Measurements from ENCODE around the gene RIPK4. TPM values are rescaled to one million over a fixed set of nuclear protein-coding genes. Genes with fewer than 3 reads are reported as not detected.

The RIPK4 gene
- total RNA-seq, 1 donor from 2014 or later, result 28.9 TPM

DNA sequence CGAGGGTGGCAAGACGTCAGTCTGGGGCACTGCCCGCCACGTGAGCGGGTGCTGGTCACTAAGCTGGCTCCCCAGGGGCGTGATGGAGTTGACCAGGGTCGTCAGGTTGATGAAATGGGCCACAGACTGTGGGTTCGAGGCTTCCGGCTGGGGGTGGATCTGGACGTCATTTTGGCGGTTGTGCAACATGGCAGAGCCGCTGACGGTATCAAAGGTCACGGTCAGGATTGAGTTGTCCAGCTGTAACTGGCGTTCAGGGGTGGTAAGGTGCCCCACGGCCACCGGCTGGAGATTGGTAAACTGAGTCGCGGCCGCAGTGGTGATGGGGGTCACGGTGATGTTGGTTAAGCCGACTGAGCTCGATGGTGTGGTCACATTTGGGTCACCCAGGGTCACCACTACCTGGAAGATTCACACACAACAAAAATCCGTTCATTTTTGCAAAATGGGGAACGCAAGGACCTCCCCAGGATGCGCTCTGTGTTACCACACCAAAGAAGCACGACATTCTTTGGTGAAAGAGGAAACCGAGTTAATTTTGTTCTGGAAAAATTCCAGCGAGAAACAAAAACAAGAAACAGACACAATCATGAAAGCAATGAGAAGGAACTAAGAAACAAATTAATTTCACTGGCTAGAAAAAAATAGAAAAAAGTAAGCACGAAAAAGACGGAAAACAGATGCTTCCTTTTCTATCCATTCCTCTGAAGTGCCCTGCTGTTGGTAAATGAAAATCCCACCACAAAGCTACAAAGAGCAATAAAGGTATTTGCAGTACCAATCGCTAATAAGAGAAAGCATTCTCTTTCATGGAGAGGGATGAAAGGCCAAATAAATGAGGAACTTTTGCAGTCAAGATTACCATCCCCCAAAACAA, 34.7 kb upstream of the RIPK4 start:
- no peak for DNase-seq (ENCODE audit: low spot score, unreplicated experiment)

DNA sequence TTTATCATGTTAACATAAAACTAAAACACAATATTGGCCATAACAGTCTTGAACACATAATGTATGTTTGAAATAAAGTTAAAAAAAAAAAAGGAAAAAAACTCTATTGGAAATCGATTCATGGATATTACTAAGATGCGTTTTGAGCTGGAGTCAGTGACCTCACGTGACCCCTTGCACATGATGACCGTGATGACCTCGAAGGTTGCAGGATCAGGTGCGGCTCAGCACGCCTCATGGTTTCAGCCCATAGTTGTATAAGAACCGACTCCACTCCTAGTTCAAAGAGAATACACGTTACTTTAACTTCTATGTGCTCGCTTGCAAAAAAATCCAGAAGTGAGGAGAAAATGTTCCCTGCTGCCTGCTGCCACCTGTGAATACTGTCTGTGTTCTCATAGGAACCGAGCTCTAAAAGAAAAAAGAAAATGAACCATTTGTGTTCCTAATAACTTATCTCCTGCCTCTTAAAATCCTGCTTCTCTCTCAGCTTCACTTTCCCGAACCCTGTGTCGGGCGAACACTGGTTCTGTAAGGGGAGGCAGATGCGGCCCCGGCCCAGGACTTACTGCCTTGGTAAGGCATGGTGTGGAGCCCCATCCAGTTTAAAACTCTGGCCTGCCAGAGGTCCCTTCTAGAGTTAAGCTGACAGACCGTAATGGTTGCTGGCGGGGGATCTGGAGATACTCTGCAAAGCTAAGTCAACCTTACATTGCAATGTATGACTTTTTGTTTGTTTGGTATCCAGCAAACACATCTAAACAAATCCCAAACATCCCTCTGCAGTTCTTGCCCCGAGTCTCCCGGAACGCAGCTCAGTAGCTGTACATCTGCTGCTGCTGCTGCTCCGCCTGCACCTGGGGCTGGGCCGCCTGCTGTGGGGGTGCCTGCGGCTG, 33.8 kb upstream of the RIPK4 start:
- H3K27ac Mint-ChIP-seq, result no peak overlapping the region
- peaks cover 18% of the 10 kb centered on the region for H3K36me3 Mint-ChIP-seq (ENCODE audit: insufficient read depth)
- H3K4me3 Mint-ChIP-seq (ENCODE audit: low read depth), result no peak overlapping the region
- DNase-seq (ENCODE audit: low spot score, unreplicated experiment), result no peak
- no peaks in the 10 kb centered on the region for H3K9me3 Mint-ChIP-seq (ENCODE audit: low read depth)
- peaks cover 6% of the 10 kb centered on the region for H3K4me1 Mint-ChIP-seq (ENCODE audit: low read depth)
- H3K27me3 Mint-ChIP-seq, result no peaks in the 10 kb centered on the region
- TF ChIP-seq, protein P1, sequence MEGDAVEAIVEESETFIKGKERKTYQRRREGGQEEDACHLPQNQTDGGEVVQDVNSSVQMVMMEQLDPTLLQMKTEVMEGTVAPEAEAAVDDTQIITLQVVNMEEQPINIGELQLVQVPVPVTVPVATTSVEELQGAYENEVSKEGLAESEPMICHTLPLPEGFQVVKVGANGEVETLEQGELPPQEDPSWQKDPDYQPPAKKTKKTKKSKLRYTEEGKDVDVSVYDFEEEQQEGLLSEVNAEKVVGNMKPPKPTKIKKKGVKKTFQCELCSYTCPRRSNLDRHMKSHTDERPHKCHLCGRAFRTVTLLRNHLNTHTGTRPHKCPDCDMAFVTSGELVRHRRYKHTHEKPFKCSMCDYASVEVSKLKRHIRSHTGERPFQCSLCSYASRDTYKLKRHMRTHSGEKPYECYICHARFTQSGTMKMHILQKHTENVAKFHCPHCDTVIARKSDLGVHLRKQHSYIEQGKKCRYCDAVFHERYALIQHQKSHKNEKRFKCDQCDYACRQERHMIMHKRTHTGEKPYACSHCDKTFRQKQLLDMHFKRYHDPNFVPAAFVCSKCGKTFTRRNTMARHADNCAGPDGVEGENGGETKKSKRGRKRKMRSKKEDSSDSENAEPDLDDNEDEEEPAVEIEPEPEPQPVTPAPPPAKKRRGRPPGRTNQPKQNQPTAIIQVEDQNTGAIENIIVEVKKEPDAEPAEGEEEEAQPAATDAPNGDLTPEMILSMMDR (IDR thresholded peaks at IDR 0.05; ENCODE audit: unreplicated experiment), result no peak

More for the DNA sequence above, 34.7 kb upstream of the RIPK4 start:
- Mint-ChIP-seq H3K4me1 (ENCODE audit: low read depth) (peaks cover 6% of the 10 kb centered on the region), H3K27me3 (no peaks in the 10 kb centered on the region), H3K4me3 (ENCODE audit: low read depth) (no peak overlapping the region), H3K27ac (no peak overlapping the region), H3K9me3 (ENCODE audit: low read depth) (no peaks in the 10 kb centered on the region), H3K36me3 (ENCODE audit: insufficient read depth) (peaks cover 18% of the 10 kb centered on the region)
- TF ChIP-seq, protein P1 (IDR thresholded peaks at IDR 0.05; ENCODE audit: unreplicated experiment), result no peak

DNA sequence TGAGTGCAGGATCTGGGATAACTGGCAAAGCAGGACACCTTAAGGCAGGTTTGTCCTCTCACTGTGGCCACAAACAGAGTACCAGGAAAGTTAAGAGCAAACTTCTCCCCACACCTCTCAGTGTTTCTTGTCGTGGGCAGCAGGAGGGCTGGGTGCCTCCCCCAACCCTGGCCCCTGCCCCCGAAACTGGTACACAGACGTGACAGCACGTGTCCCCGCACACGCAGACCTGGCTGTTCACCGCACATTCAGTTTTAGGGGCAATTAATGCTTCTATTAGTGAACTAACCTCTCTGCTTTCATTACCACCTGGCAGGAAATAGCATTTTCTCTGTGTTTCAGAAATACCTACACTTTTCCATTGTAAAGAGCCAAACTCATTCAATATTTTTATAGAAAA, 32.9 kb upstream of the RIPK4 start:
- Mint-ChIP-seq H3K27me3 (no peaks in the 10 kb centered on the region), H3K9me3 (ENCODE audit: low read depth) (no peaks in the 10 kb centered on the region), H3K4me1 (ENCODE audit: low read depth) (peaks cover 6% of the 10 kb centered on the region), H3K36me3 (ENCODE audit: insufficient read depth) (peaks cover 15% of the 10 kb centered on the region), H3K4me3 (ENCODE audit: low read depth) (no peak overlapping the region), H3K27ac (no peak overlapping the region)
- DNase-seq (ENCODE audit: low spot score, unreplicated experiment), result no peak
- TF ChIP-seq, protein P1 (IDR thresholded peaks at IDR 0.05; ENCODE audit: unreplicated experiment), result no peak

DNA sequence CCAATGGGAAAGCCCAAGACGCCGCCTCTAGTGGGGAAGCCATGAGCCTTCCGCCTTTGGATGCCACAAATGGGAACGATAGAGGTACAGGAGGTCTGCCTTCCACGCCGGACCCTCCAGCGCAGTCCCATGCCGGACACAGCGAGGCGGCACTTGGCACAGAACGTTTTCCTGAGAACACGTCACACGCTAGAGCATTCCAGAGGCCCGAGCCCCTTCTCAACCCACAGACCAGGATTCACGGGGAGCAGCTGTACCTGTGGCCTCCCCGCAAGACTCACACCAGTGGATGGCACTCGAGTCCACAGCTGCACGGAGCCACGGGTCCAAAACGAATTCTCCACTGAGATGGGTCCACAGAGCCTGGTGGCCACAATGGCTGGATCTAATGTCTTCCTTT, 31.5 kb upstream of the RIPK4 start:
- Mint-ChIP-seq H3K9me3 (ENCODE audit: low read depth) (peaks cover 3% of the 10 kb centered on the region), H3K27ac (no peak overlapping the region), H3K36me3 (ENCODE audit: insufficient read depth) (peaks cover 16% of the 10 kb centered on the region), H3K27me3 (no peaks in the 10 kb centered on the region), H3K4me3 (ENCODE audit: low read depth) (no peak overlapping the region), H3K4me1 (ENCODE audit: low read depth) (peaks cover 6% of the 10 kb centered on the region)
- TF ChIP-seq, protein P1 (IDR thresholded peaks at IDR 0.05; ENCODE audit: unreplicated experiment), result no peak
- DNase-seq (ENCODE audit: low spot score, unreplicated experiment), result no peak

DNA sequence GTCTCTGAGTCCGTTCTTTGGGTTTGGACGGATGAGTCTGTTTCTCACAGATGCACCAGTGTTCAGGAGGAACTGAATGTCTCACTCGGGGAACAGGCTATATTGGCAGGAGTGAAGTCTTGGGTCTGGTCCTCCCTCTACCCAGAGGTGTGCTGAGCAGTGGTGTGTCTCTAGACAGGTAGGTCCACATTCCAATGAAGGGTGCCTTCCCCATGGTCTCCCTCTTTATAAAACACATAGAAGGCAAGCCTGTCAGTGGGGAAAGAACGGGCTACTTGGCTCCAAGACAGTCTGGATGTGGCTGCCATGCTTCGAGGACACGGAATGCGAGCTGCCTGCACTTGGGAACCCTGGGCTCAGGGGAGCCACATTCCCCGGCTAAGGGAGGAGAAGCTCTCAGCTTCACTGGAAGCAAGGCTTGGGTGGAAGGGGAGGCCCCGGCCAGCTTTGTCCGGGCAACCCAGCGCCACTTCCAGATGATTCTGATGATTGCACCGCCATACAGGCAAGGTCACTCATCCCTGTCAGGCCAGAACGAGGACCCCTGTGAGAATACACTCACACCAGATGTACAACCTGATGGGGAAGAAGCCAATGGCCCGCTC, 29.7 kb upstream of the RIPK4 start:
- no peak overlapping the region for H3K27ac Mint-ChIP-seq
- TF ChIP-seq, protein P1 (IDR thresholded peaks at IDR 0.05; ENCODE audit: unreplicated experiment), result no peak
- peaks cover 13% of the 10 kb centered on the region for H3K36me3 Mint-ChIP-seq (ENCODE audit: insufficient read depth)
- H3K4me3 Mint-ChIP-seq (ENCODE audit: low read depth), result no peak overlapping the region
- no peaks in the 10 kb centered on the region for H3K27me3 Mint-ChIP-seq
- DNase-seq (ENCODE audit: low spot score, unreplicated experiment), result no peak
- peaks cover 6% of the 10 kb centered on the region for H3K4me1 Mint-ChIP-seq (ENCODE audit: low read depth)
- H3K9me3 Mint-ChIP-seq (ENCODE audit: low read depth), result peaks cover 16% of the 10 kb centered on the region

All from progenitor cell of endocrine pancreas (in vitro differentiated cells).